ENCODE measurements around the gene UBL3.

The UBL3 gene

DNA sequence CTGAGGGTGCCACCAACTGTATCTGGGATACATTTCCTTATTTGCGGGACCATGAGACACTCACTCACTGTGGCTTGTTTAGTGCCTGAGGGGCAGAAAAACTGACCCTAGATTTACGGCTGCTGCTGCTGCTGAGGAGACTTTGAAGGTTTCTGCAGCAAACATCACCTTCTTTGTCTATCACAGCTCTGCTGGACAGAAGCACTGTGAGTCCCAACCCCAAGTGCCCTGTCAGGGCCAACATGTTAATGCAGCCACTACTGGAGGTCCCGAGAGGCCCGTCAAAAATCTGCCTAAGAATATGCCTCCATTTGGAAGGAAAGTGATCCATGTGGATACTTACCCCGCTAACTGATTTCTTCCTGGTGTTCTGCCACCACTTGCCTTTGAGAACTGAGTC, 37.3 kb upstream of the UBL3 start:
- Mint-ChIP-seq H3K4me3 (peak overlapping the region; percentile 22), H3K4me1 (peaks cover 60% of the 10 kb centered on the region), H3K27me3 (ENCODE audit: low read depth, poor library complexity) (peaks cover 3% of the 10 kb centered on the region), H3K27ac (peak overlapping the region; percentile 73), H3K36me3 (ENCODE audit: low read depth) (no peaks in the 10 kb centered on the region), H3K9me3 (no peaks in the 10 kb centered on the region)
- DNase-seq: no peak
- TF ChIP-seq, protein P1, sequence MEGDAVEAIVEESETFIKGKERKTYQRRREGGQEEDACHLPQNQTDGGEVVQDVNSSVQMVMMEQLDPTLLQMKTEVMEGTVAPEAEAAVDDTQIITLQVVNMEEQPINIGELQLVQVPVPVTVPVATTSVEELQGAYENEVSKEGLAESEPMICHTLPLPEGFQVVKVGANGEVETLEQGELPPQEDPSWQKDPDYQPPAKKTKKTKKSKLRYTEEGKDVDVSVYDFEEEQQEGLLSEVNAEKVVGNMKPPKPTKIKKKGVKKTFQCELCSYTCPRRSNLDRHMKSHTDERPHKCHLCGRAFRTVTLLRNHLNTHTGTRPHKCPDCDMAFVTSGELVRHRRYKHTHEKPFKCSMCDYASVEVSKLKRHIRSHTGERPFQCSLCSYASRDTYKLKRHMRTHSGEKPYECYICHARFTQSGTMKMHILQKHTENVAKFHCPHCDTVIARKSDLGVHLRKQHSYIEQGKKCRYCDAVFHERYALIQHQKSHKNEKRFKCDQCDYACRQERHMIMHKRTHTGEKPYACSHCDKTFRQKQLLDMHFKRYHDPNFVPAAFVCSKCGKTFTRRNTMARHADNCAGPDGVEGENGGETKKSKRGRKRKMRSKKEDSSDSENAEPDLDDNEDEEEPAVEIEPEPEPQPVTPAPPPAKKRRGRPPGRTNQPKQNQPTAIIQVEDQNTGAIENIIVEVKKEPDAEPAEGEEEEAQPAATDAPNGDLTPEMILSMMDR (IDR thresholded peaks at IDR 0.05): no peak

DNA sequence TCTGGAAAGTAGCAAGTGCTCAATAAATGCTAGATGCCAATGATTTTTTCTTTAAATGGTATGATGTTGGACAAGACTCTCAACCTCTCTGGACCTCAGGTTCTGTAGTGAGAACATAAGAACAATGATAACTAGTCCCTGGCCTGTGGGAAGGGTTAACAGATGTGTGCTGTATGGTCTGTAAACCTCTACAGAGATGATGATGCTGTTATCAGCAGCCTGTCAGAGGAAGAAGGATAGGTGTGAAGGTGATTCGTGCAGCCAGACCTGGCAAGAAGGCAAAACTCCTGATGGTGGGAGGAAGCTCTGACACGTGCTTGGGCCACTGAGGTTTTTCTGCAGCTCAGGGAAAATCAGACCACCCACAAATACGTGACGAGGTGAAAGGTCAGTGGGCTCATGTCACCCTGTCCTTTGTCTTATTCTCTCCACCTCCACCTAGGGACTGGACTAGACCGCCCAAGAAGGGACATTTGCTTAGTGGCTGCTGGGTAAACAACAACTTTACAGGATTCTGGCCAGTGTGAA, 36.7 kb upstream of the UBL3 start:
- peaks cover 55% of the 10 kb centered on the region for H3K4me1 Mint-ChIP-seq
- TF ChIP-seq, protein P1 (IDR thresholded peaks at IDR 0.05): no peak
- peak; percentile 23 for DNase-seq
- no peak overlapping the region for H3K4me3 Mint-ChIP-seq
- peaks cover 1% of the 10 kb centered on the region for H3K27me3 Mint-ChIP-seq (ENCODE audit: low read depth, poor library complexity)
- H3K27ac Mint-ChIP-seq: peak overlapping the region; percentile 73
- no peaks in the 10 kb centered on the region for H3K36me3 Mint-ChIP-seq (ENCODE audit: low read depth)
- H3K9me3 Mint-ChIP-seq: no peaks in the 10 kb centered on the region

GRCh38 chr13:29886446-29886845, 36.0 kb upstream of the UBL3 start:
- Mint-ChIP-seq H3K4me3 (no peak overlapping the region), H3K36me3 (ENCODE audit: low read depth) (no peaks in the 10 kb centered on the region), H3K4me1 (peaks cover 53% of the 10 kb centered on the region), H3K27ac (peak overlapping the region; percentile 50), H3K27me3 (ENCODE audit: low read depth, poor library complexity) (no peaks in the 10 kb centered on the region), H3K9me3 (no peaks in the 10 kb centered on the region)
- TF ChIP-seq, protein P1 (IDR thresholded peaks at IDR 0.05): no peak
- DNase-seq: no peak

DNA sequence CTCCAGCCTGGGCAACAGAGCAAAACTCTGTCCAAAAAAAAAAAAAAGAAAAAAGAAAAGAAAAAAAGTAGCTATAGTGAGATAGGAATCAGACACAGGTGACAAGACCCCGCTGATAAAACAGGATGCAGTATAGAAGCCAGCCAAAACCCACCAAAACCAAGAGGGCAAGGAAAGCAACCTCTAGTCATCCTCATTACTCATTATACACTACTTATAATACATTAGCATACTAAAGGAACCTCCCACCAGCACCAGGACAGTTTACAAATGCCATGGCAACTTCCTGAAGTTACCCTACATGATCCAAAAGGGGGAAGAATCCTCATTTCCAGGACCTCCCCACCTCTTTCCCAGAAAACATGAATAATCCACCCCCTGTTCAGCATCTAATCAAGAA, 35.6 kb upstream of the UBL3 start:
- TF ChIP-seq, protein P1 (IDR thresholded peaks at IDR 0.05): no peak
- Mint-ChIP-seq H3K4me3 (no peak overlapping the region), H3K27ac (peak overlapping the region; percentile 50), H3K9me3 (no peaks in the 10 kb centered on the region), H3K27me3 (ENCODE audit: low read depth, poor library complexity) (no peaks in the 10 kb centered on the region), H3K36me3 (ENCODE audit: low read depth) (no peaks in the 10 kb centered on the region), H3K4me1 (peaks cover 53% of the 10 kb centered on the region)
- no peak for DNase-seq

- H3K27me3 Mint-ChIP-seq (ENCODE audit: low read depth, poor library complexity): no peaks in the 10 kb centered on the region
- no peaks in the 10 kb centered on the region for H3K9me3 Mint-ChIP-seq
- H3K4me1 Mint-ChIP-seq: peaks cover 47% of the 10 kb centered on the region
- H3K27ac Mint-ChIP-seq: no peak overlapping the region
- H3K36me3 Mint-ChIP-seq (ENCODE audit: low read depth): no peaks in the 10 kb centered on the region
- TF ChIP-seq, protein P1 (IDR thresholded peaks at IDR 0.05): no peak
- H3K4me3 Mint-ChIP-seq: no peak overlapping the region
- no peak for DNase-seq
Observed at GRCh38 chr13:29884671-29885430, 34.4 kb upstream of the UBL3 start.
